DOHH2 (cell line): ENCODE measurements around the gene RAD51B.

Source experiments
- H3F3A ChIP-seq: fragments of 200-600 bp; sonication (generic), shearing (Covaris generic); 2 replicates; pipeline ENCODE4 v1.6.0; 2016; ENCODE audit warnings: antibody characterized with exemption, mild to moderate bottlenecking; ENCODE audit not compliant: control insufficient read depth, insufficient read depth
- H3K27ac ChIP-seq: fragments of 200-600 bp; sonication (generic); 2 replicates; pipeline ENCODE4 v1.5.1; 2014; ENCODE audit warnings: low read depth, mild to moderate bottlenecking, low read length, moderate library complexity
- H3K27me3 ChIP-seq: fragments of 200-600 bp; sonication (generic); 2 replicates; pipeline ENCODE4 v1.6.1; 2014; ENCODE audit warnings: mild to moderate bottlenecking, low read length, mixed read lengths; ENCODE audit not compliant: control insufficient read depth
- H3K36me3 ChIP-seq: fragments of 200-600 bp; sonication (generic); 2 replicates; pipeline ENCODE4 v1.6.1; 2014; ENCODE audit warnings: mild to moderate bottlenecking, low read length, moderate library complexity, mixed read lengths; ENCODE audit not compliant: control insufficient read depth
- H3K4me1 ChIP-seq: fragments of 200-600 bp; sonication (generic); 2 replicates; pipeline ENCODE4 v1.6.1; 2014; ENCODE audit warnings: mild to moderate bottlenecking, low read length, mixed read lengths; ENCODE audit not compliant: control insufficient read depth
- H3K4me2 ChIP-seq: fragments of 200-600 bp; sonication (generic); 2 replicates; pipeline ENCODE4 v1.6.0; 2014; ENCODE audit warnings: mild to moderate bottlenecking, low read length, moderate library complexity
- H3K4me3 ChIP-seq: fragments of 200-600 bp; sonication (generic); 2 replicates; pipeline ENCODE4 v1.5.1; 2014; ENCODE audit warnings: mild to moderate bottlenecking, low read length, mixed read lengths
- H3K79me2 ChIP-seq: fragments of 200-600 bp; sonication (generic); 2 replicates; pipeline ENCODE4 v1.6.1; 2014; ENCODE audit warnings: mild to moderate bottlenecking, low read length, mixed read lengths; ENCODE audit not compliant: control insufficient read depth
- H3K9me2 ChIP-seq: fragments of 200-600 bp; sonication (generic); replicated peaks from 2 replicates; pipeline ENCODE4 v1.6.1; 2014; ENCODE audit warnings: mild to moderate bottlenecking, low read length, mixed read lengths; ENCODE audit not compliant: control insufficient read depth
- H3K9me3 ChIP-seq: fragments of 200-600 bp; sonication (generic); 2 replicates; pipeline ENCODE4 v1.6.1; 2014; ENCODE audit warnings: antibody characterized with exemption, low read length, mixed read lengths; ENCODE audit not compliant: control insufficient read depth, insufficient read depth
- H4K20me1 ChIP-seq: fragments of 200-600 bp; sonication (generic); 2 replicates; pipeline ENCODE4 v1.6.0; 2014; ENCODE audit warnings: low read depth, mild to moderate bottlenecking, antibody characterized with exemption, low read length, moderate library complexity; ENCODE audit not compliant: control insufficient read depth, insufficient read depth
- EZH2phosphoT487 ChIP-seq: fragments of 200-600 bp; sonication (generic); IDR thresholded peaks from 2 replicates; pipeline ENCODE4 v1.6.1; 2017; ENCODE audit warnings: borderline replicate concordance, mild to moderate bottlenecking, antibody characterized with exemption, low read length, moderate library complexity, mixed read lengths
- TF ChIP-seq, protein P1 (sequence below): fragments of 200-600 bp; sonication (generic); IDR thresholded peaks from one replicate; pipeline ENCODE4 v1.5.1; 2014; ENCODE audit warnings: antibody characterized with exemption, mild to moderate bottlenecking, low read depth, low read length; ENCODE audit not compliant: poor library complexity, severe bottlenecking

RAD51B gene

DNA sequence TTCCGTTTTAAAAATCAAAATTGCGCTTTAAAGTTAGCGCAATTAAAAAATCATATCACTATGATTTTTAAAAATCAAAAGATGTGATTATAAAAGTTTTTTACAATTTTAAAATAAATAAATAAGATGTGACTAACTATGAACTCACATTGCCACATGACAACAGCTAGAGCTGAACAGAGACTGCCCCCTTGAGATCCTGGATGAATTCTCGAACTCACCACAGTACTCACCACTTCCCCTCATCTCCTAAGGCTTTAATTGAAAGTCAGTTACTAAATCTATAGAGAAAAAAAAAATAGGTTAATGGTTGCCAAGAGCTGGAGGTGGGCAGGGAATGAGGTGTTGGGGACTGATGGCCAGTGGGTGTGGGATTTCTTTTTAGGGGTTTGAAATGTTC is 589.1 kb downstream of the RAD51B start:
- no peak for TF ChIP-seq EZH2phosphoT487
- TF ChIP-seq, protein P1, sequence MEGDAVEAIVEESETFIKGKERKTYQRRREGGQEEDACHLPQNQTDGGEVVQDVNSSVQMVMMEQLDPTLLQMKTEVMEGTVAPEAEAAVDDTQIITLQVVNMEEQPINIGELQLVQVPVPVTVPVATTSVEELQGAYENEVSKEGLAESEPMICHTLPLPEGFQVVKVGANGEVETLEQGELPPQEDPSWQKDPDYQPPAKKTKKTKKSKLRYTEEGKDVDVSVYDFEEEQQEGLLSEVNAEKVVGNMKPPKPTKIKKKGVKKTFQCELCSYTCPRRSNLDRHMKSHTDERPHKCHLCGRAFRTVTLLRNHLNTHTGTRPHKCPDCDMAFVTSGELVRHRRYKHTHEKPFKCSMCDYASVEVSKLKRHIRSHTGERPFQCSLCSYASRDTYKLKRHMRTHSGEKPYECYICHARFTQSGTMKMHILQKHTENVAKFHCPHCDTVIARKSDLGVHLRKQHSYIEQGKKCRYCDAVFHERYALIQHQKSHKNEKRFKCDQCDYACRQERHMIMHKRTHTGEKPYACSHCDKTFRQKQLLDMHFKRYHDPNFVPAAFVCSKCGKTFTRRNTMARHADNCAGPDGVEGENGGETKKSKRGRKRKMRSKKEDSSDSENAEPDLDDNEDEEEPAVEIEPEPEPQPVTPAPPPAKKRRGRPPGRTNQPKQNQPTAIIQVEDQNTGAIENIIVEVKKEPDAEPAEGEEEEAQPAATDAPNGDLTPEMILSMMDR: no peak
- Histone ChIP-seq H3K36me3 (no peaks in the 10 kb centered on the region), H3K9me3 (no peaks in the 10 kb centered on the region), H3K4me1 (peaks cover 43% of the 10 kb centered on the region), H3K4me3 (no peak overlapping the region), H3K9me2 (no peaks in the 10 kb centered on the region), H3K79me2 (no peaks in the 10 kb centered on the region), H3F3A (peaks cover 1% of the 10 kb centered on the region; the same call in 1 of the 2 replicates), H4K20me1 (no peaks in the 10 kb centered on the region), H3K27ac (no peak overlapping the region), H3K4me2 (no peak overlapping the region), H3K27me3 (no peaks in the 10 kb centered on the region)

DNA sequence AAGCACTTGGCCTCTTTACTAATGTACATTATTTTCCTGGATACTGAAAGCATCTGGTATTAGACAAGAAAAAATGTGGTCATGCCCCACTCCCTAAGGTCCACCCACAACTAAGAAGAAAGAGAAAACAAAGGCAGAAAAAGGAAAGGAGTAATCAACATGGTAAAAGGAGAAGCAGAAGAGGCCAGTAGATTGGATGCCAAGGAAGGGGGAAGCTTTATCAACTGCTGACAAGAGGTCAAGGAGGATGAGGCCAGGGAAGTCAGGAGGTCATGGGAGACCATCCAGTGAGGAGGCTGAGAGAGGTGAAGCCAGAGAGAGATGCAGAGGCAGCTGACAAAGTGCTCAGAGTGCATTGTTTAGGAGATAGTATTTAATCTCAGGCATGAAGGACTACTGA is 589.8 kb downstream of the RAD51B start:
- H3K27ac ChIP-seq: no peak overlapping the region
- no peak for TF ChIP-seq EZH2phosphoT487
- TF ChIP-seq, protein P1: no peak
- H4K20me1 ChIP-seq: no peaks in the 10 kb centered on the region
- H3K4me2 ChIP-seq: no peak overlapping the region
- no peak overlapping the region for H3K4me3 ChIP-seq
- no peaks in the 10 kb centered on the region for H3K36me3 ChIP-seq
- H3K9me3 ChIP-seq: no peaks in the 10 kb centered on the region
- H3K27me3 ChIP-seq: no peaks in the 10 kb centered on the region
- no peaks in the 10 kb centered on the region for H3K9me2 ChIP-seq
- H3F3A ChIP-seq: no peaks in the 10 kb centered on the region; the same call in 1 of the 2 replicates
- H3K79me2 ChIP-seq: no peaks in the 10 kb centered on the region
- peaks cover 36% of the 10 kb centered on the region for H3K4me1 ChIP-seq

DNA sequence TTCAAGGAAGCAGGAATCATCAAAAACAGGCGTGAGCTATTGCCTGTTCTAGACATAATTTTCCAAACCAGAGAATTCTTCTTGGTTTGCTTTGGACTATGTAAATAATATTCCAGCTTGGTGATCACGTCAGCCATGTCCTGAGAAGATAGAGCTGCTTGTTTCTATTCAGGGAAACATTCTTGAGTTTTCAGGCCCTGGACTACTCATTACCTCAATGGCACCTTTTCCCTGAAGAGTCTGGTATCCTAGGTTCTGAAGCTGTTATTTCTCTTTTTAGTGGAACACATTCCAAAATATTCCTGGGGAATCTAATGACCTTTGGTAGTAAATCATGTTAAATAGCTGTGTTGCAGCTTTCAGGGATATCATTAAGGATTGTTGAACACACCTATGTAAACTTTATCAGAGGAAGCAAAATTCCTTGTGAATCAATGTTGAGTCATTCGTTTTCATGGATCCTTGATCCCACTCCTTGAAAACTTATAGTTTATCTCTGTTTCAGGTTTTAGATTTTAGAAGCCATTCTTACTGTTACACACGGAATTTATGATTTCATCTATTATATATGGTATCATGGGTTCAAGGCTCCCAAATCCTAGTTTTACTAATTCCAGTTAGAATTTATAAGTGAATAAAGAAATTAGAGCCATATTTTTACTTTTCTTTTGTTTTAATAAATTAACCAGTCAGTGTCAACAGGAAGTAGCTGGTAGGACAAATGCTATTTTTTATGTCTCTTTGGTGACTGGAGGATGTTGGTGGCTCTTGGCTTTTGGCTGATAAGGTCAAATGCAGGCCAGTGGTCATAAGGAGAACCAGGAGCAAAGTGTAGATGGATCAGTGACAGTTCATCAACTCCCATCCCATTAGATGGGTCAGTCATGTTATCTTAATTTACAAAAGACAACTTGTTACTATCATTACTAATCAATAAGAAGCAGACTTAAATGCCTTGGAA is 593.2 kb downstream of the RAD51B start:
- Histone ChIP-seq H3K9me2 (no peaks in the 10 kb centered on the region), H3K9me3 (no peaks in the 10 kb centered on the region), H3K4me1 (peaks cover 10% of the 10 kb centered on the region), H3K36me3 (no peaks in the 10 kb centered on the region), H3K4me2 (no peak overlapping the region), H4K20me1 (no peaks in the 10 kb centered on the region), H3K79me2 (no peaks in the 10 kb centered on the region), H3K27me3 (no peaks in the 10 kb centered on the region), H3F3A (no peaks in the 10 kb centered on the region), H3K27ac (no peak overlapping the region), H3K4me3 (no peak overlapping the region)
- no peak for TF ChIP-seq EZH2phosphoT487
- TF ChIP-seq, protein P1: no peak
